Dendritic cell treated with granulocyte-macrophage colony-stimulating factor and Interleukin-4, amounts not matched to agents 40 ng/mL and 50 ng/mL, for 4 days (primary cell): ENCODE measurements around the gene CDC42EP2.

Experiments
- H3K27ac Mint-ChIP-seq: one replicate; pipeline ENCODE4 v1.8.0; 2022; ENCODE audit warnings: mild to moderate bottlenecking, mixed read lengths
- H3K27me3 Mint-ChIP-seq: one replicate; pipeline ENCODE4 v1.8.0; 2022; ENCODE audit warnings: mild to moderate bottlenecking, mixed read lengths
- H3K36me3 Mint-ChIP-seq: one replicate; pipeline ENCODE4 v1.8.0; 2022; ENCODE audit warnings: low read depth, mixed read lengths
- H3K4me1 Mint-ChIP-seq: one replicate; pipeline ENCODE4 v1.8.0; 2022; ENCODE audit warnings: low read depth, mixed read lengths
- H3K4me3 Mint-ChIP-seq: one replicate; pipeline ENCODE4 v1.8.0; 2022; ENCODE audit warnings: mild to moderate bottlenecking, moderate library complexity, mixed read lengths
- H3K9me3 Mint-ChIP-seq: one replicate; pipeline ENCODE4 v1.8.0; 2022; ENCODE audit warnings: mixed read lengths
- intact Hi-C: fragments of 100-400 bp; cut with micrococcal nuclease; formaldehyde crosslinking; loops from one replicate; pipeline ENCODE4 v1.15.0; 2022

The CDC42EP2 gene

DNA sequence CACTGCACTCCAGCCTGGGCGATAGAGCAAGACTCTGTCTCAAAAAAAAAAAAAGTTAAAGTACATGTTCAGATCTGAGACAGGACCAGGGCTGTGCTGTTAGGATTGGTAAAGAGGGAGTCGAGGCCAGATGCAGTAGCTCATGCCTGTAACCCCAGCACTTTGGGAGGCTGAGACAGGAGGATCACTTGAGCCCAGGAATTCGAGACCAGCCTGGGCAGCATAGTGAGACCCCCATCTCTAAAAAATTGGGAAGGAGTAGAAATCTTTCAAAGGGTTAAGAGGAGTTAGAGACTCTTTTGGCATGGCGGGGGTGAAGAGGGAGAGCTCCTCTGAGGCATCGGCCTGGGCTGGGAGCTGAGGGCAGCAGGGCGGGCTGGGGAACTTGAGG lies 56.0 kb downstream of the CDC42EP2 start:
- Mint-ChIP-seq H3K4me3 (no peak overlapping the region), H3K9me3 (no peaks in the 10 kb centered on the region), H3K27ac (peak overlapping the region; percentile 70), H3K4me1 (peaks cover 35% of the 10 kb centered on the region), H3K27me3 (peaks cover 4% of the 10 kb centered on the region), H3K36me3 (peaks cover 7% of the 10 kb centered on the region)
- intact Hi-C loops = no loop called here
